HG03097 (cell line): ENCODE data around the gene C1orf74.
"Not testable (repeated sequence)": the region's sequence is repeated elsewhere in the genome, so short reads cannot be mapped to it uniquely, and the experiment has no call there.

ENCODE experiments used
- ATAC-seq: cut with Tn5 transposase; IDR thresholded peaks from one replicate; pipeline ENCODE4 v1.9.1; 2021; ENCODE audit not compliant: unreplicated experiment, low FRiP score

Gene C1orf74

GRCh38 chr1:209805875-209806760 lies 21.8 kb upstream of the C1orf74 start, which contains the start of gene IRF6:
Gene IRF6, minus strand, starts transcription at chr1:209806142. Its CDS starts 4,729 bp downstream, at chr1:209801413.
- peak; percentile 59 for ATAC-seq

GRCh38 chr1:209805341-209805781 lies 21.0 kb upstream of the C1orf74 start:
- ATAC-seq, result no peak

- no peak for ATAC-seq
Observed at GRCh38 chr1:209803568-209803967, 19.2 kb upstream of the C1orf74 start.

GRCh38 chr1:209802780-209803152 lies 18.4 kb upstream of the C1orf74 start:
- ATAC-seq, result no peak

GRCh38 chr1:209802117-209802779 lies 17.9 kb upstream of the C1orf74 start:
- ATAC-seq, result no peak

- ATAC-seq, result no peak
Observed at GRCh38 chr1:209800984-209801834, 16.9 kb upstream of the C1orf74 start.

DNA sequence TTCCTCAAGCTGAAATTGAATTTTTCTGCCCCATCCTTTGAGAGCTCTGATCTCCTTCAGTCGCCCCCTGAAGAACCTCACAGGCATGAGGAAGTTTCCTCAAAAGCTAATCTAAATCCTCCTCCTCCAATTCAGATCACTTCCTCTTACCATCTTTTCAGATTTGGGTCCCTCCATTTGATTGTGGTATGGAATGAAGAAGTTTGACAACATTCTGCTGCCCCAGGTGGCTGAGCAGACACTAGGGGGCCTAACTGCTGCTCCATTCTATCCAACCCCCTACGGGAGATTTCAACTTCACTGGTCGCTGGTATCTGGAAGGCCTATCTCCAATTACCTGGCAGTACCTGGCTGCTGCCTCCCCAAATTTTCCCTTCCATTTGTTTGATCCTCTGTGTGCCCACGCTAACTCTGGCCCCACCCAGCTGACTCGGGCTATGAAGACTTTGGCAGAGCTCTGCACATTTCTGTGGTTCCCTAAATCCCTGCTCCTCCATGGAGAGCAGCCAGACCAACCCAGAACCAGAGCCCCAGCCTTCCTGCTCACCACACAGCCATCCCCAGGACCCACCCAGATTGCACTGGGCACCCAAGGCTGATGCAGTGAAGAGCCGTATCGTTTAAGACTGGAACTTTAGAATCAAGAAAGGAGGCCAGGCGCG lies 13.8 kb upstream of the C1orf74 start:
- no peak for ATAC-seq

DNA sequence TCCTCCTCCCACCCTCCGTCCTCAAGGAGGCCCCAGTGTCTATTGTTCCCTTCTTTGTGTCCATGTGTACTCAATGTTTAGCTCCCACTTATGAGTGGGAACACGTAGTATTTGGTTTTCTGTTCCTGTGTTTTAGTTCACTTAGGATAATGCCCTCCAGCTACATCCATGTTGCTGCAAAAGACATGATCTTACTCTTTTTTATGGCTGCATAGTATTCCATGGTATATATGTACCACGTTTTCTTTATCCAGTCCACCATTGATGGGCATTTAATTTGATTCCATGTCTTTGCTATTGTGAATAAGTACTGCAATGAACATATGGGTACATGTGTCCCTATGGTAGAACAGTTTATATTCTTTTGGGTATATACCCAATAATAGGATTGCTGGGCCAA lies 9.4 kb upstream of the C1orf74 start:
- ATAC-seq, result not testable (repeated sequence)

GRCh38 chr1:209791920-209792319 lies 7.6 kb upstream of the C1orf74 start:
- ATAC-seq, result no peak

- ATAC-seq, result no peak
Observed at GRCh38 chr1:209790286-209791193, 6.2 kb upstream of the C1orf74 start.

GRCh38 chr1:209789245-209789644 lies 4.9 kb upstream of the C1orf74 start:
- no peak for ATAC-seq

DNA sequence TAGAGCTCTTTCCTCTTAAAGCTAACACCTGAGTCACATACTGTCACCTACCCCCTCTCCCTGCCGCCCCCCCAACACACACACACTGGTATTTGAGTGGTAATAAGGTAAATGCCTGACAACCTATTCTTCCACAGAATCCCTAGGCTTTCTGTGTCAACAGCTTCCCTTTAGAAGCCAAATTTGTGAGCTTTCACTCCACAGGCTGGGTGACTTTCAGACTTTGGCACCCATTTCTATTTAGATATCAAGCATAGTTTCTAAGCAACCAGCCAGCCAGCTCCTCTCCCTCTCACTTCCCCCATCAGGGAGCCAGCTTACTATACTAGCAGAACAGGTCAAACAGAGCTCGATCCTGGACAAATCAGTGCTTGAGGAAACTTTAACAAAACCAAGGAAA lies 3.2 kb upstream of the C1orf74 start:
- no peak for ATAC-seq

DNA sequence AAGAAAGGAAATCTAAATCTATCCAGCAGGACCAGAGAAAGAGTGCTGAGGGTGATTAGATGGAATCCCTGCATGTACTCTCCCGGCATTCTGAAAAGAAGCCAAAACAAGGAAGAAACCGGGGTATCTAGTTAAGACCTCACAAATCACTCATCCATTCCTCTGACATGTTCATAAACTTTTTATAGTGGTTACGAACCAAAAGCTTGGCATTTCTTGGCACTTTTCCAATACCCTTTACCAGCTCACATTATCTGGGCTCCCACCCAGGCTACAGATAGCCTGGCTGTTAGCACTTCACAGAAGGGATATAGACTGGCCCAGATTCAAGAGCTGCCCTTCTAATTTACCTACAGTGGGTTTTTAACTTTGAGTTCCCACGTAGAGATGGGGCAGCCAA lies 1.8 kb upstream of the C1orf74 start:
- ATAC-seq, result no peak

DNA sequence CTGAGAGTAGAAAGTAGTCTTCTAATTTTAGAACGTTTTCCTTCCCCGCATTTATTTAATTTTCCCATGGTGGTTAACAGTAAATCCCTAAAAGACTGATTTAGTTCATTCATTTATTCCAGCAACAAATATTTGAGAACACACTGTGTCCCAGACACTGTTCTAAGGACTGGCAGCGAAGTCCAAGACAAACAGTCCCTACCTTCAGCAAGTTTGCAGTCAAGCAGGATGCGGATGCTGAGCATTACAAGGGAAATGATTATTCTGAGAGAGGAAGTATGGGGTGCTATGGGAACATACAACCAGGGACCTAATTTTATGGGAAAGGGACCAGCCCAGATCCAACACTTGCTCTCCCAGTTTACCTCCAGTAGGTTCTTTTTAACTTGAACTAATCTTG lies 1.2 kb upstream of the C1orf74 start:
- ATAC-seq, result no peak

DNA sequence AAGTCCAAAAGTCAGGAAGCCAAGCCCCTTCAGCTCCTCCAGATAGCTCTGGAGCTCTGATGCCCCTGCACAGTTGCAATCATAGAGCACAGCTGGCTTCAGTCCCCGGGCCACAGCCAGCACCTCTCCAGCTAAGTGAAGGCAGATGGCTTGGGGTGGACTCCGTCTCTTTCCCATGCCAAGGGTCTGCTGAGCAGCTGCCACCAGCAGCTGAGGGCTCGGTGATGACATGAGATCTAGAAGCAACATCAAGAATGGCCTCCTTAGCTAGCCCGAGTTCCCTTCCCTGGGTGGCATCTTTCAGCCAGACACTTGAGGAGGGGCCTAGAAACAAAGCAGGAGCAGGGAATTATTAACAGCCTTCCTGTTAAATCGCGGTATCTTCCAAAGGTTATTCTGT lies 973 bp downstream of the C1orf74 start:
- ATAC-seq, result no peak

DNA sequence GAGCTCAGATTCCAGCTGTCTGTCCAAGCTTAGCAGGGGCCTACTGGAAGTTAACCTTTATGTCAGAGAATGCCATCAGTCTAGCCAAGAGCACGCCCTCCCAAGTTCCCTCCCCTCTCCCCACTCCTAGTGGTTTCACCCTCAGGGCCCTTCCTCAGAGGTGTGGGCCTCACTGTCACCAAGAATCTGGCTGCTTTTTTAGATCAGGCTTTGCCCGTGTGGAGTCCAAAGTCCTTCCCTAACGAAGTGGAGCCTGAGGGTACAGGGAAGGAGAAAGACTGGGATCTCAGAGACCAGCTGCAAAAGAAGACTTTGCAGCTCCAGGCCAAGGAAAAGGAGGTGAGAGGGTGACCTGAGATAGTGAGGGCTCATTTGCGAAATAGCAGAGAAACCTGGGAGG lies 4.1 kb downstream of the C1orf74 start:
- no peak for ATAC-seq

- ATAC-seq, result no peak
Observed at GRCh38 chr1:209778102-209778501, 6.3 kb downstream of the C1orf74 start.

GRCh38 chr1:209777587-209777986 lies 6.8 kb downstream of the C1orf74 start:
- no peak for ATAC-seq

- ATAC-seq, result no peak
Observed at GRCh38 chr1:209775678-209776077, 8.7 kb downstream of the C1orf74 start.
